Uterus (tissue), 2 donors: ENCODE results near the gene R3HDM2.

Experiments used
- CTCF ChIP-seq, 4 experiments: fragments of 200-600 bp in 2 of 4; fragments of 450-650 bp in 2 of 4; sonication (generic) in 2 of 4; IDR thresholded peaks; one replicate each; pipeline ENCODE4 v1.5.1; 2016 to 2019; ENCODE audit warnings: antibody characterized with exemption in 4 of 4, mild to moderate bottlenecking in 2 of 4, moderate library complexity in 1 of 4
- POLR2A ChIP-seq, 2 donors: fragments of 450-650 bp; IDR thresholded peaks; one replicate each; pipeline ENCODE4 v1.6.1; 2016; ENCODE audit warnings: antibody characterized with exemption in 2 of 2, mild to moderate bottlenecking in 1 of 2, moderate library complexity in 1 of 2

- TF ChIP-seq CTCF (IDR thresholded peaks at IDR 0.05) (no peak), POLR2A (IDR thresholded peaks at IDR 0.05) (no peak)
Measured at GRCh38 chr12:57250956-57251355, 179.9 kb downstream of the R3HDM2 start, which contains the start of gene STAC3.
